Fibroblast of the conjunctiva (primary cell): ENCODE data around the gene SLC37A2.
"Not testable (repeated sequence)": the region's sequence is repeated elsewhere in the genome, so short reads cannot be mapped to it uniquely, and the experiment has no call there.

ENCODE experiments used
- DNase-seq: peaks from one replicate; pipeline ENCODE4 v3.0.0-alpha.2; 2010; ENCODE audit warnings: low read depth

SLC37A2 gene

DNA sequence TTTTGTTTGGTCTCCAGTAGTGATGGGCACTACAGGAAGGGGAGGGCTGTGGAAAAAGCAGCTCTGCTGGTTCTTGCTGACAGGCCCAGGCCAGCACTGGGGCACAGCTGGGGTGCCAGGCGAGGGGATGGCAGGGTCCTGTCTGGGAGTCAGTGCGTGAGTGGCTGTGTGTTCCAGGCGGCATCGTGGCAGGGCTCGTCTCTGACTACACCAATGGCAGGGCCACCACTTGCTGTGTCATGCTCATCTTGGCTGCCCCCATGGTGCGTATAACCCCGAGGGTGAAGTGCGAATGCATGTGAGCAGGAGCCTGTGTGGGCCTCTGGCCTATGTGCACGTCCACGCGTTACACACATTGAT is 20.9 kb downstream of the SLC37A2 start:
- no peak for DNase-seq

DNA sequence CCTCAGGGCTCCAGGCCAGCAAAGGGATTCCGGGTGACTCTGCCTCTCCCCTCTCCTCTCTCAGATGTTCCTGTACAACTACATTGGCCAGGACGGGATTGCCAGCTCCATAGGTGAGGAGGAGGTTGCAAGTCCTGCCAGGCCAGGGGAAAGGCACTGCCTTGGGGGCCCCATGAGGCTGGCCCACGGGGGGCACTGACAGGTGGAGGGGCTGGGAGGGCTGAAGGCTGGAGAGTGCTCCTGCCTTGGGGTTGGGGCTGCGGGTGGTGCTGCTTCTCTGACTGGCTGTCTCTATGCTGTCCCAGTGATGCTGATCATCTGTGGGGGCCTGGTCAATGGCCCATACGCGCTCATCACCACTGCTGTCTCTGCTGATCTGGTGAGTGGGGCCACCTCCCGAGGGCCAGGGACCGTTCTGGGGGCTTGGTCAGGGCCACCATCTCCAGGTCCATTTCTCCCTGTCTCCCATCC is 21.7 kb downstream of the SLC37A2 start:
- no peak for DNase-seq

DNA sequence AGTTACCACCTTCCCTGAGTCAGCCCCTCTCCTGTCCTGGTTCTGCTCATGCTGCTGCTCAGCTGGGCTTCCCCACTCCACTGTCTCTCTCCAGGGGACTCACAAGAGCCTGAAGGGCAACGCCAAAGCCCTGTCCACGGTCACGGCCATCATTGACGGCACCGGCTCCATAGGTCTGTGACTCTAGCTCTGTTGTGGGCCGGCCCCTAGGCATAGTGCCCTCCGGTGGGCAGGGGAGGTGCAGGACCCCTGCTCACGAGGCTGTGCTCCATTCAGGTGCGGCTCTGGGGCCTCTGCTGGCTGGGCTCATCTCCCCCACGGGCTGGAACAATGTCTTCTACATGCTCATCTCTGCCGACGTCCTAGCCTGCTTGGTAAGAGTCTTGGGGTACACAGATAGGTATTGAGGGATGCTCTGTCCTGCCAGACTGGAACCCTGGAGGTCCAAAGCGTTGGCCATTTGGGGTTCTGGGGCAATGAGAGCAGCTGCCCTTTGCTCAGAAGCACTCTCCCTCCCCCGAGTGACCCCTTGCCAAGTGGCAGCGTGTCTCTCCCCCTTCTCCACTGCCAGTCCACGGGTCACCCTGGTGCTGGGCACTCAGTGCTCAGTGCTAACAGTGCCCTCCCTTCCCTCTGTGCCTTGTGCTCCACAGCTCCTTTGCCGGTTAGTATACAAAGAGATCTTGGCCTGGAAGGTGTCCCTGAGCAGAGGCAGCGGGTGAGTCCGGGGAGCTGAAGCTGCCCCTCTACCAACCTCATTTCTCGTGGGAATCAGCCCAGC is 22.4 kb downstream of the SLC37A2 start:
- DNase-seq: no peak

DNA sequence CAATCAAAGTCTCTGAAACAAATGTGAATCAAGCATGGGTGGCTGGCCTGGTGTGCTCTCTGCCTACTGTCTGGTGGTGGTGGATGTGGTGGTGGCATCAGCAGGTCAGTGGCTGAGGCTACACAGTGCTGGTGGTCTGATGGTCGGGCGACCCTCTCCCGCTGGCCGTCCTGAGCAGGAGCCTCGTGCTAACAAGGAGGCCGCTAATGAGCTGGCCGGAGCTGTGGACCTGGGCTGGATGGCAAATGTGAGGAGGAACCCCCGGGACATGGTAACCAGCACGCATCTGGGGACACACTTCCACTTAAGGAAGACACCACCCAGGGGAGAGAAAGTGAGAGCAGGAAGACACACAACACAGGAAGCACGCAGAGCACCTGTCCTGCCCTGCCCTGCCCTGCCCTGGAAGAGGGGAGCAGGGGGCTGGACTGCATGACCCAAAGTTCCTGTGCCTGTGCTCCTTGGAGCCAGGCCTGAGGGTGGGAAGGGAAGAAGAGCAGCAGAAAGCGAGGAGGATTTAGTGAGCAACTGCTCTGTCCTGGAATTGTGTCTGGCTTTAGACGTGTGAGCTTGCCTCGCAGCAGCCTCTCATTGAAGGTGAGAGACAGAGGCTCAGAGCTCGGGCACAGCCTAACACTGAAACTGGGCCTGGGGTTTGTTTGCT is 23.7 kb downstream of the SLC37A2 start:
- no peak for DNase-seq

DNA sequence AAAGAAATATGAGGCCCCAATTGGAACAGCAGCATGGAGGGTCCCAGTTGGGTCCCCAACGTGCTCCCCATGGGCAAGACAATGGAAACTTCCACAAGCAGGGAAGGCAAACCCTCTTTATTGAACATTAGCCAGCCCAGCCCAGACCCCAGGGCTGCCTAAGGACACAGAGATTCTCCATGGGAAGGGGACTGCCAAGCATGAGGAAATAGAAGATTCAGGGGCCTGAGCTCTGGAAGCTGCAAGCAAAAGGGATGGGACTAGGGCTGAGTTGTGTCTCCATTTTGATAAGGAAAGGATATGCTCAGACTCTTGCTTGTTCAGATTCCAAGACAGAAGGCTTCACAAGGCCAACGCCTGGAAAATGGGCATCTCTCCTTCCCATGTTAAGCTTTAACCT is 25.0 kb downstream of the SLC37A2 start:
- DNase-seq: no peak

DNA sequence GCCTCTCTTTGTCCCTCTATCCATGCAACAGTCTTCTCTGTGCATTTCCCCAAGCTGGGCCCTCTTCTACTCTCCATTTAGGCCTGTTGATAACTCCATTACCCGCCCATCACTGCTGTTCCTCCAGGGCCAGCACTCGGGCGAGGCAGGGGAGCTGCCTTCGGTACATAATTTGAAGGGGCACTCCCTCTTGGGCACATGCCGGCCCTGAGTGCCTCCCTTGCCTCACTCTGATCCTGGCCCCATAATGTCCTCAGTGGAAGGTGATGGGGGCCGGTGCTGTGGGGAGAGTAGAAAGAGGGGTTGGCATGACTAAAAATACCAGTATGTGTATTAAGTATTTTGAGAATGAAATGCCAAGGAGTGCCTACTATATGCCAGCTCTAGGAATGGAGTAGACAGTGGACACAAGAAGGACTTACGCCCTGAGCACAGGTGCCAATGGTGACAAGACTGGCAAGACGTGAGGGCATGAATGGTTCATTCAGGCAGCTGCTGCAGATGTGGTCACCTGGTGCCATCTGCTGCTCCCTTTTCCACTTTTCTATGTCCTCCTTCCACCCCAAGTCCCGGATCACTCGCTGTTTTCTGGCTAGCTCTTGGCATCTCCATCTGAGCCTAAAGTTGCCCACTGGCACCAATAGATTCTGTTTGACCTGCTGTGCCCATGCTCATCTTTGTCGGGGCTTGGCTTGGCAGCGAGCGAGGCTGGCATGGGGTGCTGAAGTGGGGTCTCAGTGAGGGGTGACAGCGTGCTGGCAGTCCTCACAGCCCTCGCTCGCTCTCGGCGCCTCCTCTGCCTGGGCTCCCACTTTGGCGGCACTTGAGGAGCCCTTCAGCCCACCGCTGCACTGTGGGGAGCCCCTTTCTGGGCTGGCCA is 25.7 kb downstream of the SLC37A2 start:
- no peak for DNase-seq

DNA sequence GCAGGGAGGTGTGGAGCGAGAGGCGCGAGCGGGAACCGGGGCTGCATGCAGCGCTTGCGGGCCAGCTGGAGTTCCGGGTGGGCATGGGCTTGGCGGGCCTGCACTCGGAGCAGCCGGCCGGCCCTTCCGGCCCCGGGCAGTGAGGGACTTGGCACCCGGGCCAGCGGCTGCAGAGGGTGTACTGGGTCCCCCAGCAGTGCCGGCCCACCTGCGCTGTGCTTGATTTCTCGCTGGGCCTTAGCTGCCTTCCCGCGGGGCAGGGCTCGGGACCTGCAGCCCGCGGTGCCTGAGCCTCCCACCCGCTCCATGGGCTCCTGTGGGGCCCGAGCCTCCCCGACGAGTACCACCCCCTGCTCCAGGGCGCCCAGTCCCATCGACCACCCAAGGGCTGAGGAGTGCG is 26.4 kb downstream of the SLC37A2 start:
- not testable (repeated sequence) for DNase-seq

DNA sequence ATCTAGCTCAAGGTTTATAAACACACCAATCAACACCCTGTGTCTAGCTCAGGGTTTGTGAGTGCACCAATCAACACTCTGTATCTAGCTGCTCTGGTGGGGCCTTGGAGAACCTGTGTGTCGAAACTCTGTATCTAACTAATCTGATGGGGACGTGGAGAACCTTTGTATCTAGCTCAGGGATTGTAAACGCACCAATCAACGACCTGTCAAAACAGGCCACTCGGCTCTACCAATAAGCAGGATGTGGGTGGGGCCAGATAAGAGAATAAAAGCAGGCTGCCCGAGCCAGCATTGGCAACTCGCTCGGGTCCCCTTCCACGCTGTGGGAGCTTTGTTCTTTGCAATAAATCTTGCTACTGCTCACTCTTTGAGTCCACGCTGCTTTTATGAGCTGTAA is 27.0 kb downstream of the SLC37A2 start:
- not testable (repeated sequence) for DNase-seq

DNA sequence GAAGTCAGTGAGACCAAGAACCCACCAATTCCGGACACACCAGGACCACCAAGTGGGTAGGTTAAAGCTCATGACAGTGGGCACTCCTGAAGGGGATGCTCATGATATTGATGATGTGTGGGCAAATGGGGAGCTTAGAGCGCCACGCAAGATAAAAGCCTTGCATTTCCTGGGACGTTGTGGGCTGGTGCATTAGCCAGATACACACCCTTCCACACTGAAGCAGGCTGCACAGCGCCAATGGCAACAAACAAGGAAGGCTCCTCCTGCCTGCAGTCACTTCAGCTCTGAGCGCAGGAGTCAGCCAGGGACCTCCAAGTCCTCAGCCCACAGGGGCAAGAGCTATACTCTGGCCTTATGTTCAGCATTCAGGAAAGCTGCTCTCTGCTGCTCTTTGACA is 27.7 kb downstream of the SLC37A2 start:
- no peak for DNase-seq

DNA sequence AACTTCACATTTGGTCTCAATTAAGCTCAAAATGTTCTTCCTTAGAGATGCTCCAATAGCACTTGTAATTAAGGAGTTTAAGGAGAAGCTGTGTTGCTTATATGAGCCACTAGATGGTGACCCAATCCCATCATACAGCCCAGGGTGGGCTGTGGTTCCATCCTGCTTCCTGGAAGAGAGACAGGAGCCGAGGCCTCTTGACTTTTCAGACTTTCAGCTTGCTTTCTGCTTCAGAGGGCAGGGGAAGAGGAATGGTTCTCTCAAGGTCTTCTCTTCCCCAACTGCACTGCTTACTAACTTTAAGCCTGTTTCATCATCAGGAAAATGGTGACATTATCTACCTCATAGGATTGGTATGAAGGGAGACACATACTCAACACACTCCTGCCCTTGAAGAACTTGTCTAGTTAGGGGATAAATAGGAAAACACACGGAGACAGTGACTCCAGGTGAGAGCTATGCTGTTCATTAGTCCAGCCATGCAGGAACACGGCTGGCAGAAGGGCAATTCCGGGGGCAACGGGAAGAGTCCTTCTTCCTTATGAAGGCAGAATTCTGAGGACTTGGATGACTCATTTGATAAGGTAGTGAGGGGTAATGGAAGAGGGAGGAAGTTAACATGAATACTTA is 28.3 kb downstream of the SLC37A2 start:
- peak; percentile 68 for DNase-seq

DNA sequence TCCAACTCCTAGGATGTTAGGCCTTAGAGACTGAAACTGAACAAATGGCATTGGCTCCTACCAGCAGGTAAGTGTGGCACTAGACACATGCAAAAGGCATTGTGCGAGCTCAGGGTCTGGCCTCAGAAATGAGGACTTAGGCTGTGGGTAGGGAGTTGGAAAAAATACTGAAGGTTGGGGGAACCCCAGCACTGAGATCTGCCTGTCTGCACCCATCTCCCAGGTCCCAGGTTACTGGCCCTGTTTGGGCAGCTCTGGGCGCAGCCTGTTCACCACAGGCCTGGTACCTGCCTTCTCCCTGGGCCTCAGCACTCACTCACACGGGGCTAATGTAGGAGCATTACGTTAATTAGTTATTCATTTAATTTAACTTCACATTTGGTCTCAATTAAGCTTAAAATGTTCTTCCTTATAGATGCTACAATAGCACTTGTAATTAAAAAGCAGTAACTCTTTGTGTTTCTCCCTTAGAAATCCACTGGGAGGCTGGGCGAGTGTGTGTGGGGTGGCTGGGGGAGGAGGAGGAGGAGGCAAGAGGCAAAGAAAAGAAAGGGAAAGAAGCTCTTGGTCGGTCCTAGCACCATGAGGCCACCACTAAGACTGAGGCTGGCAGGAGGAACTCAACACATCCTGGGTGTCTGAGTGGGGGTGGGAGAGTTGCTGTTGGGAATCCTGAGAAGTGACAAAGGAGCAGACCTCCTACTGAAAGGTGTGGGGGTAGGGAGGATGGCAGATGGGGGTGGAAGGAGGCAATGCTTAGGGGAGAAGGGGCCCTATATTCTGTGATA is 29.0 kb downstream of the SLC37A2 start:
- no peak for DNase-seq

DNA sequence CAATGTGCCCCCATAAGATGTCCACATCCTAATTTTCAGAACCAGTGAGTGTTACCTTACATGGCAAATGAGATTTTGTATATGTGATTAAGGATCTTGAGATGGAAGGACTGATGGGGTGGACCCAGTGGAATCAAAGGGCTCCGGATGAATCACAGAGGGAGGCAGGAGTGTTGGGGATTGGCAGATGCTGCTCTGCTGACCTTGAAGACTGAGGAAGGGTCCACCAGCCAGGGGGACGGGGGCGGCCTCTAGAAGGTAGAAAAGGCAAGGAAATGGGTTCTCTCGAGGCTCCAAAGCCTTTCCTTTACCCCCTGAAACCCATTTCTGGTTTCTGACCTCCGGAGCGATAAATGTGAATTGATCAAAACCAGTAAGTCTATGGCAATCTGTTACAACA is 29.6 kb downstream of the SLC37A2 start:
- no peak for DNase-seq

DNA sequence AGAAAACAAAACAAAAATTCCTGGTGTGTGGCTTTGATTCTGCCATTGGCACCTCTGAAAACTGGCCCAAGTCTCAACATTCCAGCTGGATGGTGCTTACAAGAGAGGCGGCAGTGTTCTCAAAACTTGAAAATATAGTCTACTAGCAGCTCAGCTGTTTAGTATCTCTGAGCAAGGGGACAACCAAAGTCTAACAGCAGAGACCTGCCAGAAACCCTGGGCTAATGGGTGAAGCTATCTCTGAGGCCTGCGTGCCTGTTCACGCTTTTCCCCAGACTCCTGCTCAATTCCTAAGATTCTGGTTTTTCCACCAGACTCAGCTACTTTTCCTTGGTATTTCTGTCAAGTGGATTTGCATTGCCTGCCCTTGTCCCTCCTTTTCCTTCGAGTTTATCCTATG is 30.4 kb downstream of the SLC37A2 start:
- DNase-seq: no peak

DNA sequence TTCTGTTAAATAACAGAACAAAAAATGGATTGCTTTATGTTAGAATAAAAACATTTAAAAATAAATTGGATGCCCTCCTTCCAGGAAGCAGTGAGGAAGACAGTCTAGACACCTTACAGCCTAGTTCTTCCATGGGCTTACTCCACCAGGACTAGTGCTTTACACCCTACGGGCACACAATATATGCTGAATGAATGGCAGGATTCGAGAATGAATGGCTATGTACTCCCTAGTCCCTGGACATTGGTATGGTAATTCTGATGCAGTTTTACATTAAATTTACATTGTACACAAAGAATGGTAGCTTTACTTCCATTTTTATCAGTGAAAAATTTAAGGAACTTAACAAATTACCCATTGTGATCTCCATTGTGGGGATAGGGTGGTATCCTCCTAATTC is 31.6 kb downstream of the SLC37A2 start:
- no peak for DNase-seq

DNA sequence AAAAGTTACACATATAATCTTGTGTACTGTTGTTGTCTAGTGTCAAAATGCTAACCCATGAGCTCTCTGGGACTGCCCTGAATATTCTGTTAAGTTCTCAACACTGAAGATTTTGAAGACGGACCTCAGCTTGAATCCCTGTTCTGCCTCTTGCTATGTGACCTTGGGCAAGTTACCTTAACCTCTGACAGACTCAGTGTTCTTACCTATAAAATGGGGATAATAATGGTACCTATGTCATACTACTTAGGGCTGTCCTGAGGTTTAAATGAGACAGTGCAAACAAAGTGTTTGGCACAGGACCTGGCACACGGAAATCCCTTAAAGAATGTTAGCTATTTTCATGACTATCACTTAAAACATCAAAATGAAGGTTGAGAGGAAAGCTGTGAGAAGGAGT is 37.0 kb downstream of the SLC37A2 start:
- DNase-seq: no peak

DNA sequence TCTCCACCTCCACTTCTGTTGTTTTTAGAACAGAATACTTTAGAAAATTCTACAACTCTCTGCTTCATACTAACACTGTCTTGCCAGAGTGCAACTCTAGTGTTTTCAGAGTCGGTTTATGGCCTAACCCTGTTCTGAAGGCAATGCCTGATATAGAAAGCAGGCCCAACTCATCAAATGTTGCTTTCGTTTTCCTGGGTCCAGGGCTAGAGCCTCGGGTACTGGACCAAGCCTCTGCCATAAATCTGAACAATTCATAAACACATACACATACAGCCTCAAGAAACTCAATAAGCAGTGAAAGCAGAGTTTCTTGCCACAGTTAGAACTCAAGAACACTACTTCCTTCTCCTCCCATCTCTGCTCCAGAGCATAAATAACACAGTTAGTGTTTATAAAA is 38.5 kb downstream of the SLC37A2 start:
- DNase-seq: no peak

DNA sequence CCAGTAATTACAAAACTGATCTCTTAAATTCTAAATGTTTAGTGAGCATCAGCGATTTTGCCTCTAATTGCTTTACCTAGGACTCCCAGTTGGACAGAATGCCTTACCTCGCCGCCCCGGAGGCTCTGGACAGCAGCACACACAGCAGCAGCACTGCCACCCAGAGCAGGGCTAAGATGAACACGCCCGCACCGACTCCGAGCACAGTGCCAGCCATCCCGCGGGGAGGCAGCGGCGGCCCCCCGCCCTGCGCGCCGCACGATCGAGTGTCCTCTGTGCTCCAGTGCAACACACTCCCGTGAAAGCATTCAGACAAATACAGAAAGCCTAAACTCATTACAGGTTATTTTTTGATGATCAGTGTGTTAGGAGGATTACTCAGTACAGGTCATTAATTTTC is 38.9 kb downstream of the SLC37A2 start:
- DNase-seq: no peak

DNA sequence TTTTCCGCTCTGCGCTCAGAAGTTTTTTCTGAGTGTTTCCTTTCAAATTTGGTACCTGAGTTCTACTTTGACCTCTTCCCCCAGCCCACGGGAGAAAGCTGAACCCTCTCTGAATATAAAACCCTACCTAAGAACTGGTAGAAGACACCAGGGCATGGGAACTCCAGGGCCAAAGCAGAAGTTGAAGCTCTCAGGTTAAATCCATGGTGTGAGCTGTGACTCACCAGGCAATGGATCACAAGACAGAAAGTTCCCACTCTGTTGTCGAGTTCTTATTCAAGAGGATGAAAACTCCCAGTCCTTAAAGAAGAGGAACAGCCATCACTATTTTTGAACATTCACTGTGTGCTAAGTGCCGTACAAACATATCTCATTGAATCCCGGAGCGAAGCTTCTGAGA is 39.4 kb downstream of the SLC37A2 start:
- no peak for DNase-seq

DNA sequence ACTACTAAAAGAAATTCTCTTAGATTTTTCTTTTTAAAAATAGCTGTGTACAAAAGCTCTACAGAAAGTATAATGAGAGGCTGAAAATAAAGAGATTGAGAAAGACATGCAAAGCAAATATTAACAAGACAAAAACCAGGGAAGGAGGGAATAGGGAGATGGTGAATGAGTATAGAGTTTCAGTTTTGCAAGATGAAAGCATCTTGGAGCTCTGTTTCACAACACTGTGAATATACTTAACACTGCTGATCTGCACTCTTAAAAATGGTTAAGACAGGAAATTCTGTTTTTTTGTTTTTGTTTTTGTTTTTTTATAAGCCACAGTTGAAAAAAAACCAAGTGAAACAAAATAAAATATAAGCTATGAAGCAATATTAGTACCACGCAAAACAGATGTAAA is 42.8 kb downstream of the SLC37A2 start:
- DNase-seq: no peak

DNA sequence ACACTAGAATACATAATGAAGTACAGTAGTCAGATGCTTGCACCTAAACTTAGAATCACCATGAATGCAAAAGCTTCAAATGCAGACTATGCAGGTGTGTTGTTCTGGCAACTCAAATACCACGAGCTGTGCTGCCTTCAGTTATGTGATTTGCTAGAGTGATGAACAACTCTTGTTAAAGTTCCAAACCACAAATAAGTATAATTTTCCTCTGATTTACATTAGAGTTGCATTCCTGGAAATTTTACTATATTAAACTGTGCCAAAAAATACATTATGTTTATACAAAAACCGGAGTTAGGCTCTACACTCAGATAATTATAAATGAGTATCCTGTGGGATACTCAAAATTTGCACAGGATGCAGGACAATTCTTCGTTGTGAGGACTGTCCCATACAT is 45.4 kb downstream of the SLC37A2 start:
- no peak for DNase-seq

DNA sequence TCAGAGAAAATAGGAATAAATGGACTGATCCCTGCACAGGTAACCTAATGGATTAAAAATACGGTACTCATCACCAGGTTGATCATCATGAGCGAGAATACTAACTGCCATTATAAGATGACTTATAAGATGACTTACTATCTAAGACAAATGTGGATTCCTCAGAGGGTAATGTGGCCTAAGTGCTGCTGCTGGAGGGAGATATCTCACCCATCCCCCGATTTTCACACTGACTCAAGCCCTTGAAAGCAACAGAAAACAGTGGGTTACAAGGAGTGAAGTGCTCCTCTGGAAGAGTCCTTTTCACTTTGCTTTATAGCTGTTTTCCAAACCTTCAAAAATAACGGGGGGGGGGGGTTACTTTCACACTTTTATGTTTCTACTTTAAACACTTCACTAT is 47.4 kb downstream of the SLC37A2 start:
- no peak for DNase-seq

DNA sequence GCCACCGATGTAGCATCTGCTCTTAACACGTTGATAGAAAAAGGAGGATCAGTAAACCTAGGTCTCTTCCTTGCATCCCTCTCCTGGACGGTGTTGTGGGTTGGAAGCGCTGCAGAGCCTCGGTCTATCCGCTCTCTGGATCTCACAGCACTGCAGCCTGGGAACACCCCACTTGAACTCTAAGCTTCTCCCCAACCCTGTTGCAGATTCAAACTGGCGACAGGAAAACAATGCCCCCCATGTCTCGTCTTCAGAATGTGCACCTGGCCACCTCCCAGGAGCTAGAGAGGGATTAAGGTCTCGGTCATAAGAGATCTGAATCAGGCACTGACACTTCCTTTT is 47.9 kb downstream of the SLC37A2 start:
- no peak for DNase-seq
